GM20000 (cell line): ENCODE measurements around the gene UPK3B.
"Not testable (repeated sequence)": the region's sequence is repeated elsewhere in the genome, so short reads cannot be mapped to it uniquely, and the experiment has no call there.

Source experiments
- DNase-seq: peaks from one replicate; pipeline ENCODE4 v3.0.0; 2012; ENCODE audit warnings: low spot score
- CTCF ChIP-seq: IDR thresholded peaks from 2 replicates; pipeline ENCODE4 v1.5.1; 2012; ENCODE audit warnings: mild to moderate bottlenecking, control low read depth; ENCODE audit errors: extremely low read depth, missing control alignments

The UPK3B gene

DNA sequence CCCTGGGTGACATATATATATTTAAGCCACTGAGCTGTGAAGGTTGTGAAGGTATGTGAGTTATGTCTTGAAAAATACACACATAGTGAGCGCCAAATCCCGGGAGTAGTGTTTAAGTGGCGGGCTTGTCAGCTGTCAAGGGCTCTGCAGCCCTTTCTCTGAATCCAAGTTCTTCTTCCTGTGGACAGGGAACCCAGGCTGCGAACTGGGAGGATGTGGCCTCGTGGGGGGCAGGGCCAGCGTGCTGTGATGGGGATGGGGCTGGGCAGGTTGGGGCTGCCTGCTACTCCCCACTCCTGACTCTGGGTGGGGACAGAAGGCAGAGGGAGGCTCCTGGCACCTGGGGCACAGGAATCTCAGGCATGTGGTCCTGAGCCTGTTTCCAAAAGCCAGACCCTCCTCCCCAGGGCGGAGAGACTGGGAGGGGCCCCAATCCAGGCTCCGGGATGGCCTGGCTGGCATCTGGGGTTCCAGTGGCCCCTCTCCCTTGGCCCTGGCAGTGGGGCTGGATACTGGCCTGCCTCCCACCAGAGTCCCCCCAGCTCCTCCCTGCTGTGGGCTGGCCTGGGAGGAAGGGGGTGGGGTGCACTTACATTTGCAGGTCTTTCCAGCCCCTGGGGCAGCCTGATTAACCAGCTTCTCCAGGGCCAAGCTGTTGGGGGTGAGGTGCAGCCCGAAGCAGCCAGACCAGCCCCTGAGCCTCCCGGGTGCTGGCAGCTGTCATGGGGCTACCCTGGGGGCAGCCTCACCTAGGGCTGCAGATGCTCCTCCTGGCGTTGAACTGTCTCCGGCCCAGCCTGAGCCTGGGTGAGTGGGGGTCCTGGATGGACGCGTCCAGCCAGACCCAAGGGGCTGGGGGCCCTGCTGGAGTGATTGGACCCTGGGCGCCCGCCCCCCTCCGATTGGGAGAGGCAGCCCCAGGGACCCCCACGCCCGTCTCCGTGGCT, at the start of gene UPK3B:
UPK3B (plus strand) TSS at position 622 of the 947 bp plus-strand sequence; CDS start at position 723, 101 bp downstream.
- DNase-seq, result peak; percentile 14
- TF ChIP-seq CTCF, result no peak

DNA sequence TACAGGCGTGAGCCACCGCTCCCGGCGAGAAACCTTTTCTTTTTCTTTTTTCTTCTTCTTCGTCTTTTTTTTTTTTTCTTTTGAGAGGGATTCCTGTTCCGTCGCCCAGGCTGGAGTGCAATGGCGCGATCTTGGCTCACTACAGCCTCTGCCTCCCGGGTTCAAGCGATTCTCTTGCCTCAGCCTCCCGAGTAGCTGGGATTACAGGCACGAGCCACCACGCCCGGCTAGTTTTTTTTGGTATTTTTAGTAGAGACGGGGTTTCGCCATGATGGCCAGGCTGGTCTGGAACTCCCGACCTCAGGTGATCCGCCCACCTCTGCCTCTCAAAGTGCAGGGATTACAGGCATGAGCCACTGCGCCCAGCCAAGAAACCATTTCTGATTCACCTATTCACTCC, 49.6 kb upstream of the UPK3B start:
- DNase-seq, result not testable (repeated sequence)

GRCh38 chr7:76461464-76462101, 48.8 kb upstream of the UPK3B start, which contains the start of gene DTX2:
Gene DTX2 (plus strand): TSS chr7:76461709. CDS start chr7:76480510, 18,801 bp downstream.
- DNase-seq, result not testable (repeated sequence)

DNA sequence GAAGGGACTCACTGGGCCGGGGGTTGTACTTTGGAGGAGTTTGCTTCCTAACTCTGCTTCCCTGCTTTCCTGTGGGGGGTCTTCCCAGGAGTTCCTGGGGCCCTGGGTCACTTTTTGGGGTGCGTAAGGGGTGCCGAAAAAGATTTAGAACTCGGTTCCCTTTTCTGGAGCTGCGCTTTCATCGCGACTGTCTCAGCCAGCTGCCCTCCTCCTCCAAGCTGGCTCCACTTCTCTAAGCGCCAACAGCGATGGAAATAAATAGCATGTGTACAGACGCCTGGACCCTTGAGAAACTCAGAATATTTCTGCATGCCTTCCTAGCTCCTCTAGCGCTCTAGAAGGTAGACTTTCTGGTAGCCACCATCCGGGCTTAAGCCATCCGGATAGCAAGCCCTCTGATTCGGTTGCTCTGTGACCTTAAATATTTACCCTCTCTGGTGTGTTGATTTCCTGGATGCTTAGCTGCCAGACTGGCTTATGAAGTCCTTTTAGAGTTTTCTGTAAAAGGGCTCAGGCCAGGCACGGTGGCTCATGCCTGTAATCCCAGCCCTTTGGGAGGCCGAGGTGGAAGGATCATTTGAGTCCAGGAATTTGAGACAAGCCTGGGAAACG, 48.0 kb upstream of the UPK3B start:
- DNase-seq, result not testable (repeated sequence)

GRCh38 chr7:76464959-76465358, 45.4 kb upstream of the UPK3B start:
- not testable (repeated sequence) for DNase-seq

DNA sequence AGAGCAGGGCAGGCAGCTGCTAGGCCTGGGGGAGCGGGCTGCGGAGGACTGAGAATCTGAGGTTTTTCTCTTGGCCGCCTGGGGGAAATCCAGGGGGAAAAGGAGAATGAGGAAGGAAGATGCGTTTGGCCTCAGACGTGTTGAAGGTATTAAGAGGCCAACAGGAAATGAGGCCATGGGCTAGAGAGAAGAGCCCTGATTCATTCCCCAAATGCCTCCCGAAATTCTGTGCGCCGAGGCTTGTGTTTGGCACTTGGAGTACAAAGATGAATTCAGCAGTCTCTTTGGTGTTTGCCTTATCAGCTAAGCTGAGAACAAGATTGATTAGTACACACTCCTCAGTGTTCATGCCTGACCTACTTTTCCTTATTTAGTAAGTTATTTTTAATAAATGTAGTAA, 44.4 kb upstream of the UPK3B start:
- not testable (repeated sequence) for DNase-seq

- DNase-seq, result not testable (repeated sequence)
Observed at GRCh38 chr7:76467743-76468404, 42.5 kb upstream of the UPK3B start.

- not testable (repeated sequence) for DNase-seq
Observed at GRCh38 chr7:76471556-76472221, 38.7 kb upstream of the UPK3B start.

GRCh38 chr7:76473097-76473496, 37.3 kb upstream of the UPK3B start:
- not testable (repeated sequence) for DNase-seq

DNA sequence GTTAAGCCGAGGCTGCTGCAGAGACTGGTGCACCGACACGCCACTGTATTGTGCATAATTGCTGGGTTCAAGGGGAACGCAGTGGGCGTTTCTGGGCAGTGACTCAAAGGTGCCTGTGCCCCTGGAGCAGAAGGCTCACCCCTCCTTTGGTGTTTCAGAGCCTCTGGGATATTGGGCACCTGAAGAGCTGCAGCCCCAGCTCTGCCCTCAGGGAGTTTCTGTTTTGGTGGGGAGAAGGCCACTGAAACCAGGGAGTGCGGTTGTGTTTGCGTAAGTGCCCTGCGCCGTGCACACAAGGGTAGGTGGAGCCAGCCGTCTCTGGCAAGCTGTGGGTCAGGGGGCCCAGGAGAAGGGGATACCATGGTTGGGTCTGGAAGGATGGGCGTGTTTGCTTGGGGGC, 34.1 kb upstream of the UPK3B start:
- not testable (repeated sequence) for DNase-seq

DNA sequence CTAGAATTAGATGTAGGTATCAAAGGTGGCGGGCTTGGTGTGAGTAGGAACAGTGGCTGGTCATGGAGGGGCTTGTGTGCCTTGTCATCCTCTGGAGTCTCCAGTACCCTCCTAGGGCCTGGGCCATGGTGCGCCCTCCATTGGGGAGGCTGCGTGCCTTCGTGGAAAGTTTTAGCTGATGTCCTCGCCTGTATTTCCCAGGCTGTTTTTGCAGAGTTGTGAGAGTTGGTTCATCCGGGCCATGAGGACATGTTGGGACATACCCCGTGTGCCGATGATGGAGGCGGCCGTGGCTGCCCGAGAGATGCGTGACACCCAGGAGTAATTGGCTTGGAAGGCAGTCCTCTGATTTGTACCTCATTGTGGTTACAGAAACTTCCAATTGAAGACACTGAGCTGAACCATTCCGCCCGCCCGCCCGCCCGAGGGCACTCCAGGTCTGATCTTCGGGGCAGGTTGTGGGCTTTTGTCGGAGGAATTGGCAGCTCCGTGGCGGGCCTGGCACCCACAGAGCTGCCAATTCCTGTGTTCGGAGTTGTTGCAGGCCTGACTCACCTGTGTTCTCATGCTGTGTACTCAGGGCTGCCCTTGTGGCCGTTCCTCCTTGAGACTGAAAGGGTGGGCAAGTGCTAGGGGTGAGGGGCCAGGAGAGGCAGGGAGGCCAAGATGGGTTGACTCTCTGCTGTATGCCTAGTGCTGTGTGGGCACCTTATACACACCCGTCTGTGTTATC, 33.4 kb upstream of the UPK3B start:
- not testable (repeated sequence) for DNase-seq

GRCh38 chr7:76479628-76480027, 30.7 kb upstream of the UPK3B start:
- not testable (repeated sequence) for DNase-seq

- not testable (repeated sequence) for DNase-seq
Observed at GRCh38 chr7:76480403-76481253, 29.7 kb upstream of the UPK3B start.

DNA sequence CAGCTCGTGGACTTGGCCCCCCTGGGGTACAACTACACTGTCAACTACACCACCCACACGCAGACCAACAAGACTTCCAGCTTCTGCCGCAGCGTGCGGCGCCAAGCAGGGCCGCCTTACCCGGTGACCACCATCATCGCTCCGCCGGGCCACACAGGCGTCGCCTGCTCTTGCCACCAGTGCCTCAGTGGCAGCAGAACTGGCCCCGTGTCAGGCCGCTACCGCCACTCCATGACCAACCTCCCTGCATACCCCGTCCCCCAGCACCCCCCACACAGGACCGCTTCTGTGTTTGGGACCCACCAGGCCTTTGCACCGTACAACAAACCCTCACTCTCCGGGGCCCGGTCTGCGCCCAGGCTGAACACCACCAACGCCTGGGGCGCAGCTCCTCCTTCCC, 27.7 kb upstream of the UPK3B start:
- DNase-seq, result not testable (repeated sequence)

GRCh38 chr7:76483081-76483480, 27.3 kb upstream of the UPK3B start:
- not testable (repeated sequence) for DNase-seq

- DNase-seq, result not testable (repeated sequence)
Observed at GRCh38 chr7:76484456-76484855, 25.9 kb upstream of the UPK3B start.

- DNase-seq, result not testable (repeated sequence)
Observed at GRCh38 chr7:76485822-76486610, 24.3 kb upstream of the UPK3B start.
